HG03135 (cell line): Measurements from ENCODE around the gene ATP6AP1.

Experiments used
- ATAC-seq: cut with Tn5 transposase; IDR thresholded peaks from one replicate; pipeline ENCODE4 v1.9.1; 2021; ENCODE audit warnings: mild to moderate bottlenecking, moderate library complexity; ENCODE audit not compliant: unreplicated experiment

ATP6AP1 gene

DNA sequence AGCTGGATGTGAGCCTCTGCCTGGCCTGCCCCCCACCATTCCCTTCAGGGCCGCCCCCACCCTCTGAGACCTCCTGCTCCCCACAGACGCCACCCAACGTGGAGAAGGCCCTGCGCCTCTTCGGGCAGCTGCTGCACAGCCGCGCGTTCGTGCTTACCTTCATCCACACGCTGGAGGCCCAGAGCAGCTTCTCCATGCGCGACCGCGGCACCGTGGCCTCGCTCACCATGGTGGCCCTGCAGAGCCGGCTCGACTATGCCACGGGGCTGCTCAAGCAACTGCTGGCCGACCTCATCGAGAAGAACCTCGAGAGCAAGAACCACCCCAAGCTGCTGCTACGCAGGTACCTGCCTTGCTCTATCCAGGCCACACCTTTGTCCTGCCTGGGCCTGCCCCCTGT lies 39.7 kb downstream of the ATP6AP1 start:
- no peak for ATAC-seq

DNA sequence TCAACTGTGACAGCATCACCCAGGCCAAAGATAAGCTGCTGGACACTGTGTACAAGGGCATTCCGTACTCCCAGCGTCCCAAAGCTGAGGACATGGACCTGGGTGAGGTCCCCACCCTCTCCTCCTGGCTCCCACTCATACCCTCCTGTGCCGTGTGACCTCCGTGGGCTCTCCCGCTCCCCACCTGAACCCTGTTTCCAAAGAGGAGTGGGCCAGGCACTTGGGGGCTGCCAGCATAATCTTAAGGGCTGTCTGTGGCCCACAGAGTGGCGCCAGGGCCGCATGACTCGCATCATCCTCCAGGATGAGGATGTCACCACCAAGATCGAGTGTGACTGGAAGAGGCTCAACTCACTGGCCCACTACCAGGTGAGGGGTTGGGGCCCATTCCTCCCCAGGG lies 40.6 kb downstream of the ATP6AP1 start:
- ATAC-seq, result no peak

DNA sequence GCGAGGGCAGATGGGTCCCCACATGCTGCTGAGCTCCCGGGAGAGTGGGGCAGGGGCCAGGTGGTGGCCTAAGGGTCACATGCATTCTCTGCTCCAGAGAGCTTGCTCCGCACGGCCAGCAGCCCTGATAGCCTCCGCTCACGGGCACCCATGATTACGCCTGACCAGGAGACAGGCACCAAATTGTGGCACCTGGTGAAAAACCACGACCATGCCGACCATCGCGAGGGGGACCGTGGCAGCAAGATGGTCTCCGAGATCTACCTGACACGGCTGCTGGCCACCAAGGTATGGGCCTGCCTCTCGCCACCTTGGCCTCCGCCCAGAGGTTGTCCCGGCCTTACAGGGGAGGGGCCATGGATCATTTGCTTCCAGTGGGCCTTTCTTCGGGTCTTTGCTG lies 41.4 kb downstream of the ATP6AP1 start:
- ATAC-seq, result no peak

- no peak for ATAC-seq
Measured at GRCh38 chrX:154470434-154470833, 42.0 kb downstream of the ATP6AP1 start.

DNA sequence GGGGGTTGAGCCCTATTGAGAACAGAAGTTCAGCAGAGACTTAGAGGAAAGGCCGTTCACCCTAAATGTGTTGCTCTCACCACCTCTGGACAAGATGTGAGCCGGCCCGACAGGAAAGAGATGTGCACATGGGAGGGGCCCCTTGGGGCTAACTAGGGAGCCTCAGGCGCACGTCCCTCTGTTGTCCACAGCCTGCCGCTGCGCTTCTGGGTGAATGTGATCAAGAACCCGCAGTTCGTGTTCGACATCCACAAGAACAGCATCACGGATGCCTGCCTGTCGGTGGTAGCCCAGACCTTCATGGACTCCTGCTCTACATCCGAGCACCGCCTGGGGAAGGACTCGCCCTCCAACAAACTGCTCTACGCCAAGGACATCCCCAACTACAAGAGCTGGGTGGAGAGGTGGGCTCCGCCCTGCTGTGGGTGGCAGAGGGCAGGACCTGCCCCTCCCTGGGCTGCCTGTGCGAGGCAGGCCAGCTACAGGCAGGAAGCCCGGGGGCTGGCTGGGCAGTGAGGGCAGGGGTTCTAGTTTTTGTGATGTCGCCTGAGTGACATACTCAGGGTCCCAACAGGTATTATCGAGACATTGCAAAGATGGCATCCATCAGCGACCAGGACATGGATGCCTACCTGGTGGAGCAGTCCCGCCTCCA lies 42.6 kb downstream of the ATP6AP1 start:
- no peak for ATAC-seq

DNA sequence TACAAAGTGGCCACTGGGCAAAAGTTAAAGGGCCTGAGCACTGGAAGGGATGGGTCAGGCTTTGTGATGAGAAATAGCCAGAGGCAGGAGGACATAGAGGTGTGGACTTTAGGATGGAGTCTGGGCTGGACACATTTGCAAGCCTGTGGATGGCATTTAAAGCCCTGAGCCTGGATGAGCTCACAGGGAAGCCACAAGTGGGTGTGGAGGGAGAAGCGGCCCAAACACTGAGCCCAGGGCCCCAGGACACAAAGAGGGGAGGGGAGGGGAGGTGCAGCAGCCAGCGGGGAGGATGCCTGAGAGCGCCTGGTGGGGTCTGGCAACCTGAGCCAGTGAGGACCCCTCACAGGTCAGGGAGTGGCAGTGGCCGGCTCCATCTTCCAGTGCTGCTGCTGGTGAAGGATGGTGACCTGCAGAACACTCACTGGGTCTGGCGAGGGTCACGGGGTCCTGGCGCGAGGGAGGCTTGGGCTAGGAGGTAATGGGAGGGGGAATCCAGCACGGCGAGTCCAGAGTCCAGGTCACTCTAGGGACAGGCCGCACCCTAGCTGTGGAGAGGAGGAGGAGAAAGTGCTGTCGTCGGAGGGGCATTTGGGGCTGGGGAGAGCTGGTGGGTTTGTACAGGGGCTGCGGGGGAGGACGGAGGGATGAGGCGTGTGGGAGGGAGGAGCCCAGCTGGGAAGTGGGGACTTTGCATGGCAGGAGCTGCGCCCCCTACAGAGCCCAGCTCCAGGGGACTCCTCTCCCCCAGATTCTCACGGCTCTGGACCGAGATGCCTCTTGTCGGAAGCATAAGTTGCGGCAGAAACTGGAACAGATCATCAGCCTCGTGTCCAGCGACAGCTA lies 43.6 kb downstream of the ATP6AP1 start:
- no peak for ATAC-seq

GRCh38 chrX:154472685-154473632 lies 44.5 kb downstream of the ATP6AP1 start:
- no peak for ATAC-seq

- no peak for ATAC-seq
Measured at GRCh38 chrX:154473683-154474082, 45.2 kb downstream of the ATP6AP1 start.

DNA sequence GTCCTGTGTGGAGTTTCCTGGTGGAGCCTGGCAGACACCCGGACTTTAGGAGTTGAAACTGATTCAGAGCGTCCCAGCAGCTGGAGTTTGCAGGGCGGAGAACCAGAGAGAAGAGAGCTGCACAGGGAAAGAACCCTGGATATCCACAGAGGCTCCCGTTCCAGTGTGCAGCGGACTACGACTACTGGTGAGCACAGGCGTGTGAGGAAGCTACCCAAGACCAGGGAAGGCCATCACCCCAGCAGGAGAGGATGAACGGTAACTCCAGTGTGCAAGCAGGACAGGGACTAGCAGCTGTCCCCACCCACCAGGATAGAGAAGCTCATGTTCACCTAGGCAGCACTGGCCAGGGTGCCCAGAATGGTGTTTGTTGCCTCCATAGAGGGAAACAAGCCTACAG lies 48.3 kb downstream of the ATP6AP1 start:
- ATAC-seq, result no peak

DNA sequence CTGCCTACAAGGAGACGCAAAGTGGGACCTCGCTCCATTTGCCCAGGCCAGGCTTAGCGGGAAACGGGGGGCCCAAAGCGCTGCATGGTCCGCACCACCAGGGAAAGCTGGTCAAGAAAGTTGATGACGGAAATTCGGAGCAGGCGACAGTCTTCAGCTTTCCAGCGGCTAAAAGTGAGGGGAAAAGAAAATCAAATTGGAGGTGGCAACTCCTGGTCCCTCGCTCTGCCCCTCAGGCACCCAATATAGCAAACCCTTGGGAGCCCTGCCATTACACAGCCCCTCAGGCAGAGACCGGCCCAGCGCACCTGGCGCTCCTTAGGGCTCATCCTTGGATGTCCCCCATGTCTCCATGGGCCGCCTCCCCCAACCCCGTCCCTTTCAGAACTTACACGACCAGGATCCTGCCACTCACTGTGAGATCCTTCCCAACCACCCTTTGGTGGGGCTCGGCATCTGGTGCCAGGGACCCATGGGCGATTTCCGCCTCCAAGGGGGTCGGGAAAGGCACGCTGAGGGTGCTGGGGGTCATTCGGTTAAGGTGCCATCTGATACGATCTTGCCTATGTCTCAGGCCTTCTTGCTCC lies 49.5 kb downstream of the ATP6AP1 start:
- peak; percentile 4 for ATAC-seq

DNA sequence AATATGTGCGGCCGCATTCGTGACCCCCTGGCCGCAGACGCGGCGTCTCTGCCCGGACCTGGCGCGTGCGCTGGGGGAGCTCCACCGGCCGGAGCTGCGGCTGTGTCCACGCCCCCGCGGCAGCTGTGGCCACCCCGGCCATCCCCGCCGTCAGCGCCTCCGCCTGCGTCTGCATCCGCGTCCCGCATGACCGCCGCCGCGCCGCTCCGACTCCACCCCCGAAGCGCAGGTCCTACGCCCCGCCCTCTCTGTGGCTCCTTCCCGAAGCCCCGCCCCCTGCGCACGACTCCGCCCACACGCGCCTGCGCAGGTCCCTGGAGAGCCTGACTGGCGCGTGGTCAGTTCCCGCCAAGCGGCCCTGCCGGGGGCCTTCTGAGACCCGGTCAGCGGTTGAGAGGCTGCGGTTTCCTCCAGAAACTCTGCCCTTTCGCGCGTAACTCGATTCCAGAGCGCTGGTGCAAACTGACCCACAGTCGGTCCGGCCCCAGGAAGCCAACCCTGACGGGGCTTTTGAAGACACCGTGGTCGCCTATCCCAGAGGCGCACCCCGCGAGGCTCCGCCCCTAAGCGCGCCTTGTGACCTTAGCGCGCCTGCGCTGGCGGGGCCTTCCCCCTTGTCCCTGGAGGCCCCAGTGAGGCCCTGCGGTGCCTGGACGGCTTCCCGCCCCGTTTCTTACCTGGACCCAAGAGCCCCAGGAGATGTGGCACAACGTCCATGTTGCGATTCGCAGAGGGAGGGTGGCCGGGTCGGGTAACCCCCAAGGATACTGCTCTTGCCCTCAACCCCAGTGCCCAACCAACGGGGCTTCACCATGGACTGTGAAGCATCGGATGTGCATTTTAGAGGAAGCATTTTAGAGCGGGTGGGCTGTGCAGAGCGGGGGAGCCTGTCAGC lies 50.5 kb downstream of the ATP6AP1 start, which contains the start of gene LAGE3:
TSS of gene LAGE3 (minus strand) at position 554 of the 895 bp plus-strand sequence. CDS start at position 188, 366 bp downstream.
- ATAC-seq, result peak; percentile 80

DNA sequence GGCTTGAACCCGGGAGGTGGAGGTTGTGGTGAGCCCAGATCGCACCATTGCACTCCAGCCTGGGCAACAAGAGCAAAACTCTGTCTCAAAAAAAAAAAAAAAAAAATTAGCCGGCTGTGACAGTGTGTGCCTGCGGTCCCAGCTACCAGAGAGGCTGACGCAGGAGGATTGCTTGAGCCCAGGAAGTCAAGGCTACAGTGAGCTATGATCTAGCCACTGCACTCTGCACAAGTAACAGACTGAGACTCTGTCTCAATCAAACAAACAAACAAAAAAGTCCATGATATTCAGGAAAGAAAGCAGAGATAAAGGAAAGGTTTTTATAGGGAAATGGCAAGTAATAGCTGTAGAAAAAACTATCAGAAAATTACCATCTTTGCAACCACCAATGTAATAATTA lies 52.7 kb downstream of the ATP6AP1 start:
- ATAC-seq, result no peak

DNA sequence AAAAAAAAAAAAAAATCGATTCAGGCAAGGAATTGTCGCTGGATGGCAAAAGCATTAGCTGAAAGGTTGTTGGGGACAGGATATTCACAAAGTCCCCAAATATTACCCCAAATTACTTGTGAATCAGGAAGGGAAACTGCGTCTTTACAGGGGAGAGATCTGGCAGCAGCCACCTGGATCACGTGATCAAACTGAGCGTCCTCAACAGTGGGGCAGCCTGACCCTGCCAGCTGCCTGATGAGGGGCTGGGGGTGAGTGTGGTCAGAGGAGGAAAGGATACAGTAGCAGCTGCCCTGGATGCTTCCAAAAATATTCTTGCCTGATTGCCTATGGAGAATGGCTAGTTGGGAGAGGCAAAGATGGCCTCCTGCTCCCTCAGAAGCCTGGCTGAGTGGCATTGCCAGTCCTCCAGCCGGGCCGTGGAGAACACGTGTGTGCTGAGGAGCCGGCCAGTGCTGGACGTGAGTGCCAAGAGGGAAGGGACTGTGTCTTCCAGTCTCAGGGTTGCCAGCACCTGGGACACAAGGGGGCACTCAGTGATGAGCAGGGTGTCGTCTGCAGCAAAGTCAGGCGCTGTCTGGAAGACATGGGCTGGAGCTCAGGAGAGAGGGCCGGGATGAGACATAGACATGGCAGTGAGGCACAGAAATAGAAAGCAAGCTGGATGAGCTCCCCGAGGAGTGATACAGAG lies 53.6 kb downstream of the ATP6AP1 start:
- no peak for ATAC-seq

DNA sequence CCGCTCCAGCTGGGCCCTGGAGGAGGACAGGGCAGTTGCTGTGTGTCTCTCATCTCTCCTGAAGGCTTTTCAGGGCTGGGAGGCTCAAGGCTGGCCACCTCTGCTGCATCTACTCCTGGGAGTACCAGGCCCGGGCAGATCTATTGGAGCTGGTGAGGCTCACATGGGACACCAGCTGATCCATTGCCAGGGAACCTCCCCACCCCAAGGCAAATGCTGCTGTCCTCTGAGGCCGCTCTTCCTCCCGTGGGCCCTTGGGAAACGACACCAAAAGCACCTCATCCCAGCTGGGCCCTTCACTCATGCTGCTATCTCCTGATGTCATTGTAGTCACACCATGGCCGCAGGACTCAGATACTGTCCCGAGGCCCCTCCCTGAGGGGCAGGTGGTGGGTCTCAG lies 54.3 kb downstream of the ATP6AP1 start:
- ATAC-seq, result no peak

GRCh38 chrX:154483325-154483724 lies 54.8 kb downstream of the ATP6AP1 start:
- no peak for ATAC-seq

DNA sequence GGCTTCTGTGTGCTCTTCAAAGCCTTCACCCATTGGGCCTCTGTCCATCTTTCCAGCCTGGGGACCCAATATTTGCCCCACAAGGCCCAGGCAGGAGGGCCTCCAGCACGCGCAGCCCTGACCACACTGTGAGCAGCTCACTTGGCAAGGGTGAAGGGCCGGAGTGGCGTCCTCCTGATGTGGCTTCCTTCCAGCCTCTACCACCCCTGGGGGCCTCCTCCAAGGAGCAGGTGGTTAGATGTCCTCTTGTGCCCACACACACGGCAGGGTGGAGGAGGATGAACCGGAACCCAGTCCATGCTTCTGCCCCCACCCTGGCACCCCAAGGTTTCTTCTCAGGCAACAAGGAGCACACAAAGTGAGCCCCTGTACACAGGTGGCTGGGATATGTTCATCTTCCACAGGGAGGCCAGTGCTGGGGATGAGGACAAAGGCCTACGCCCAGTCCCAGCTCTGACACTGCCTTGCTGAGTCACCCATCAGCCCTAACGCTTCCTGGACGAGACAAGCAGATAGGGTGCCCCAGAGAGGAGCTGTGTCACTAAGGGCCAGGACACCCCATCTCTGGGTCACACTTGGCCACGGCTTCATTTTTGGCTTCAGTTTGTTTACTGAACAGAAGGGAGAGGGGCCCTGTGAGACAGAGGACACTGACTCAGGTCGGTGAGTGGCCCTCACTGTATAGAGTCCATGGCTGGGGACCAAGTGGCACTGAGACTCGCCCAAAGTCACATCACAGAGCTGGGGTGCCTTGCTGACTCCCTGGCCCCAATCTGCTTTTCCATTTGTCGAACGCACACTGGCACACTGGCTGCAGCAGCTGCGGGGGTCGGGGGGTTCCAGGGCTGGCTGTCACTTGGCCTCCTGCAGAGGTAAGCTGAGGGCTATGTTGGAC lies 56.0 kb downstream of the ATP6AP1 start:
- ATAC-seq, result no peak

DNA sequence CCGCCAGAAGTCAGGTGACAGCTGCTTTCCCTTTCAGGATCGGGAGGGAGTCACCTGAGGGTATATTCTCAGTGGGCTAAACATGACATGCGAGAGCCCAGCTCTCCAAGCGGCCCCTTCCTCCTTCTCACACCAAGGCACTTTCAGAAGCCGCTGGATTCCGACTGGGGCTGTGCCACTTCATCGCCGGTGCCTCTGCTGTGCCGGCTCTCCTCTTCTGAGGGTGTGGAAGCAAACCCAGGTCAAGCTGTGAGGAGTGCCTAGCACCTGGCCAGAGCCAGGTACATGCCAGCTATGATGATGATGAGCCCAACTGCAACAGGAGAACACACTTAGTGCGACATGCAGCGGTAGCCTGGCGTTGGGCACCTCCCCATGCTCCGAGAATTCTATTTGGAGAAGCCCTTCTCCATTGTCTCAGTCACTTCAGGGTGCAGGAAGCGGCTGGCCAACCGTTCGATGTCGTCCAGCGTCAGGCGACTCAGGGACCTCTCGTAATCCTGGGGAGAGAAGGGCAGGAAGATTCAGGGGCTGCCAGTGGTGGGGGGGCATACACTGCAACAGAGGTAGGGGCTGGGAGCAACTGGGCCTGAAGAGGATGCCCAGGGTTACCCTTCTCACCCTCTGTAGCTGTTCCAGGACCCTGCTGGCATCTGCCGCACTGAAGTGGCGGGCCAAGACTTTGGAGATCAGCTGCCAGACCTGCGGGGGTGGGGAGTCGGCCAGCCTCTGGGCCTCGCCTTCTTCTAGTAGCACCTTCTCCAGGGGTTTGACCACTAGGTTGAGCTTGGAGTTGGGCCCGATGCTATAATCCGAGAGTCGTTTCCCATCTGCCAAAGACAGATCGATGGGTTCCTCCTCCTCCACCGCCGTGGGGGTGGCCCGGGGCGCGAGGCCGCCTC lies 56.9 kb downstream of the ATP6AP1 start:
- ATAC-seq, result no peak
